HG02973 (cell line): ENCODE data around the gene ASTN2.

Source experiments
- ATAC-seq: cut with Tn5 transposase; IDR thresholded peaks from one replicate; pipeline ENCODE4 v1.9.1; 2021; ENCODE audit warnings: moderate library complexity; ENCODE audit not compliant: unreplicated experiment

Gene ASTN2

GRCh38 chr9:117304549-117304948 is 110.3 kb downstream of the ASTN2 start:
- ATAC-seq, result no peak

- ATAC-seq, result no peak
Observed at GRCh38 chr9:117303643-117304230, 111.1 kb downstream of the ASTN2 start.

- ATAC-seq, result no peak
Observed at GRCh38 chr9:117302487-117302886, 112.4 kb downstream of the ASTN2 start.

- no peak for ATAC-seq
Observed at GRCh38 chr9:117300371-117301110, 114.3 kb downstream of the ASTN2 start.

GRCh38 chr9:117296453-117296852 is 118.4 kb downstream of the ASTN2 start:
- ATAC-seq, result no peak

GRCh38 chr9:117293206-117294114 is 121.4 kb downstream of the ASTN2 start:
- ATAC-seq, result no peak

- no peak for ATAC-seq
Observed at GRCh38 chr9:117290856-117291622, 123.8 kb downstream of the ASTN2 start.

- ATAC-seq, result no peak
Observed at GRCh38 chr9:117290306-117290840, 124.5 kb downstream of the ASTN2 start.

GRCh38 chr9:117286245-117286644 is 128.6 kb downstream of the ASTN2 start:
- ATAC-seq, result no peak

GRCh38 chr9:117284414-117284813 is 130.4 kb downstream of the ASTN2 start:
- ATAC-seq, result no peak

GRCh38 chr9:117282541-117282940 is 132.3 kb downstream of the ASTN2 start:
- no peak for ATAC-seq

- ATAC-seq, result no peak
Observed at GRCh38 chr9:117278471-117279035, 136.3 kb downstream of the ASTN2 start.

GRCh38 chr9:117278020-117278419 is 136.8 kb downstream of the ASTN2 start:
- ATAC-seq, result no peak

GRCh38 chr9:117276444-117276843 is 138.4 kb downstream of the ASTN2 start:
- ATAC-seq, result no peak

- no peak for ATAC-seq
Observed at GRCh38 chr9:117273612-117274011, 141.2 kb downstream of the ASTN2 start.

GRCh38 chr9:117268847-117269446 is 145.9 kb downstream of the ASTN2 start:
- no peak for ATAC-seq

GRCh38 chr9:117266855-117267497 is 147.9 kb downstream of the ASTN2 start:
- ATAC-seq, result no peak

- ATAC-seq, result no peak
Observed at GRCh38 chr9:117265253-117265652, 149.6 kb downstream of the ASTN2 start.

GRCh38 chr9:117258184-117258866 is 156.5 kb downstream of the ASTN2 start:
- ATAC-seq, result no peak
